SK-N-SH treated with all-trans-retinoic acid at 6 μM for 48 hours (cell line): Measurements from ENCODE around the gene OR4D2.

Experiments used
- ARNTL ChIP-seq: fragments of 450-650 bp; formaldehyde crosslinking; IDR thresholded peaks from 2 replicates; pipeline ENCODE4 v1.5.0; 2020; ENCODE audit warnings: low read depth, mild to moderate bottlenecking, moderate library complexity, borderline replicate concordance
- ISL1 ChIP-seq: fragments of 250-450 bp; sonication (Bioruptor Pico); IDR thresholded peaks from 2 replicates; pipeline ENCODE4 v2.1.2; 2022; ENCODE audit warnings: mild to moderate bottlenecking, moderate library complexity
- RARB ChIP-seq: fragments of 250-450 bp; sonication (Bioruptor Pico); IDR thresholded peaks from 2 replicates; pipeline ENCODE4 v1.8.0; 2021; ENCODE audit warnings: mild to moderate bottlenecking, moderate library complexity
- TCF4 ChIP-seq: fragments of 250-450 bp; sonication (Bioruptor Pico); IDR thresholded peaks from 2 replicates; pipeline ENCODE4 v1.8.0; 2021; ENCODE audit warnings: mild to moderate bottlenecking, moderate library complexity, borderline replicate concordance
- ZC3H10 ChIP-seq: fragments of 250-450 bp; sonication (Bioruptor Pico); IDR thresholded peaks from 2 replicates; pipeline ENCODE4 v1.5.1; 2021; ENCODE audit warnings: mild to moderate bottlenecking, moderate library complexity
- ZFP30 ChIP-seq: fragments of 450-650 bp; formaldehyde crosslinking; IDR thresholded peaks from 2 replicates; pipeline ENCODE4 v1.5.0; 2022; ENCODE audit warnings: mild to moderate bottlenecking, moderate library complexity

GRCh38 chr17:58127846-58128245 is 38.9 kb upstream of the OR4D2 start:
- TF ChIP-seq ZC3H10 (CRISPR knock-in tag) (no peak), ISL1 (CRISPR knock-in tag) (no peak), TCF4 (no peak), RARB (CRISPR knock-in tag) (no peak), ARNTL (no peak), ZFP30 (CRISPR knock-in tag) (no peak)
